ENCODE data around the gene TMEM41A. TPM values are rescaled to one million over a fixed set of nuclear protein-coding genes. Genes with fewer than 3 reads are reported as not detected.

Gene TMEM41A
- total and polyA plus RNA-seq, 9 donors = 13.3 to 26.3 (median 17.8) TPM

GRCh38 chr3:185488465-185488864 lies 10.4 kb downstream of the TMEM41A start:
- H3K27ac ChIP-seq = no peak overlapping the region
- no peaks in the 10 kb centered on the region for H3K4me1 ChIP-seq (ENCODE audit: insufficient read depth)
- intact Hi-C loops (cut with DNase I) = no loop called here
- H3K9me3 ChIP-seq = no peaks in the 10 kb centered on the region
- WGBS, 3 donors = 83 to 92% (median 89%) methylated on average over 5 of the region's 5 CpGs
- H3K36me3 ChIP-seq = no peaks in the 10 kb centered on the region
- no peak for DNase-seq
- no peak overlapping the region for H3K4me3 ChIP-seq
- TF ChIP-seq CTCF (IDR thresholded peaks at IDR 0.05) (no peak), EP300 (IDR thresholded peaks at IDR 0.05) (no peak), POLR2A (IDR thresholded peaks at IDR 0.05) (no peak)
- H3K27me3 ChIP-seq = no peaks in the 10 kb centered on the region

DNA sequence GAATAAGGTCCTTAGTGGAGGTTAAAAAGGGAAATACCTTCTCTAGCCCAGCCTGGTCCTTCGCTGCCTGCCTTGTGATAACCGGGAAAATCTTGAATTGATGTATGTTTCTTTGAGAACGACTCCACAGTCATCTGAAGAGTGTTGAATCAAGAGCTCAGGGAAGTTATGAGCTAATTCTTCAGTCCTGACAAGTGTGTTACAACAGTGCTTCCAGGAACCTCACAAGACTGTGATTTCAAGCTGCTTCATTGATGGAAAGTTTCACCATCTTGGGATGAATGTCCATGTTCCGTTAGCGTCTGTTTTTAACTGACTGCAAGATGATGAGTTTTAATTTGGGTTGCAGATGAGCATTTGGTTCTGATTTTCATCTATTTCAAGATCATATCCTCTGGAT lies 12.4 kb downstream of the TMEM41A start:
- intact Hi-C loops (cut with DNase I) = no loop called here
- WGBS, 3 donors = 92 to 96% (median 93%) methylated on average over 5 of the region's 5 CpGs

DNA sequence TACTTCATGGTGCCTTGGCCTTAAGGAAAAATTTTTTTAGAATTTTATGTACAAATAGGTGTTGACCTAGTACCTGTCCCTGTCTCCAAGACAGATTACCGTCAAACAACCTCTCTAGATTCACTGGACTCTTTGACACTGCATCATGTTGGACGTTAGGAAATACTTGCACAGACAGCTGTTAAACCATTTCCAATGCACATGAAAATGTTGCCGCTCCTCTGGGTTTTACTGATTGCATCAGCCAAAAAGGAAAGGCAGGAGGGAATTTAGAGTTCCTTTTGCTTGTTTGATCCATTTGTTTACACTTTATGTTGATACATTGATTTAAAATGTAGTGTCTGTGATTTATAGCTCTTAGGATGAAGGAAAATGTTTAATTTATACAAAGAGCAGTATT lies 14.5 kb downstream of the TMEM41A start:
- Histone ChIP-seq H3K27me3 (no peaks in the 10 kb centered on the region), H3K4me1 (ENCODE audit: insufficient read depth) (no peaks in the 10 kb centered on the region), H3K36me3 (no peaks in the 10 kb centered on the region), H3K9me3 (no peaks in the 10 kb centered on the region), H3K4me3 (no peak overlapping the region), H3K27ac (no peak overlapping the region)
- DNase-seq = no peak
- TF ChIP-seq EP300 (IDR thresholded peaks at IDR 0.05) = no peak
- no peak for TF ChIP-seq CTCF (IDR thresholded peaks at IDR 0.05)
- no peak for TF ChIP-seq POLR2A (IDR thresholded peaks at IDR 0.05)
- intact Hi-C loops (cut with DNase I) = no loop called here
- 84 to 94% (median 94%) methylated on average over 3 of the region's 3 CpGs for WGBS, 3 donors

More for the DNA sequence above, 12.4 kb downstream of the TMEM41A start:
- no peak for DNase-seq
- no peaks in the 10 kb centered on the region for H3K36me3 ChIP-seq
- H3K4me1 ChIP-seq (ENCODE audit: insufficient read depth) = no peaks in the 10 kb centered on the region
- no peaks in the 10 kb centered on the region for H3K9me3 ChIP-seq
- no peaks in the 10 kb centered on the region for H3K27me3 ChIP-seq
- H3K4me3 ChIP-seq = no peak overlapping the region
- no peak for TF ChIP-seq POLR2A (IDR thresholded peaks at IDR 0.05)
- no peak for TF ChIP-seq EP300 (IDR thresholded peaks at IDR 0.05)
- TF ChIP-seq CTCF (IDR thresholded peaks at IDR 0.05) = no peak
- H3K27ac ChIP-seq = no peak overlapping the region

- H3K27ac ChIP-seq = no peak overlapping the region
- H3K27me3 ChIP-seq = no peaks in the 10 kb centered on the region
- no peaks in the 10 kb centered on the region for H3K36me3 ChIP-seq
- intact Hi-C loops (cut with DNase I) = no loop called here
- H3K4me1 ChIP-seq (ENCODE audit: insufficient read depth) = no peaks in the 10 kb centered on the region
- WGBS, 3 donors = 97 to 99% (median 97%) methylated on average over 2 of the region's 2 CpGs
- no peaks in the 10 kb centered on the region for H3K9me3 ChIP-seq
- no peak overlapping the region for H3K4me3 ChIP-seq
- no peak for TF ChIP-seq EP300 (IDR thresholded peaks at IDR 0.05)
- no peak for TF ChIP-seq POLR2A (IDR thresholded peaks at IDR 0.05)
- no peak for TF ChIP-seq CTCF (IDR thresholded peaks at IDR 0.05)
- no peak for DNase-seq
These were observed 19.4 kb downstream of the TMEM41A start for GRCh38 chr3:185479373-185479945.
